HEK293 (cell line): ENCODE results near the gene OR2K2.

ENCODE experiments used
- CTCF ChIA-PET: fragments of 350-600 bp; formaldehyde crosslinking; extraction: SDS; loops from one replicate; lab custom pipeline; 2021; ENCODE audit warnings: antibody characterized with exemption; lab: Yijun Ruan, JAX
- POLR2A ChIA-PET: fragments of 300-600 bp; formaldehyde crosslinking; extraction: SDS; loops from one replicate; lab custom pipeline; 2020; ENCODE audit warnings: antibody characterized with exemption, inconsistent platforms; lab: Yijun Ruan, JAX
- H3K27ac ChIP-seq: fragments of 200-500 bp; sonication (Bioruptor generic); 2 replicates; pipeline ENCODE4 v1.5.1; 2014; ENCODE audit warnings: low read depth, low read length, control low read depth, inconsistent platforms; ENCODE audit errors: extremely low read depth
- H3K36me3 ChIP-seq, 2 experiments: fragments of 200-500 bp in 1 of 2; sonication (Bioruptor generic) in 1 of 2; 1 replicate in 1 of 2; 2 replicates in 1 of 2; pipeline ENCODE4 v1.5.1; 2014 to 2017; ENCODE audit warnings: inconsistent platforms in 2 of 2, low read length in 2 of 2; ENCODE audit not compliant: control insufficient read depth in 2 of 2, insufficient read depth in 1 of 2
- H3K4me1 ChIP-seq: fragments of 200-500 bp; sonication (Bioruptor generic); 2 replicates; pipeline ENCODE4 v1.5.1; 2014; ENCODE audit warnings: mild to moderate bottlenecking, low read length, inconsistent platforms; ENCODE audit not compliant: control insufficient read depth, insufficient read depth
- H3K4me3 ChIP-seq: 2 replicates; pipeline ENCODE4 v1.5.1; 2011; ENCODE audit warnings: low read depth, mild to moderate bottlenecking, control low read depth, low read length, moderate library complexity
- H3K9me3 ChIP-seq: fragments of 200-500 bp; sonication (Bioruptor generic); 2 replicates; pipeline ENCODE4 v1.5.1; 2014; ENCODE audit warnings: low read depth, low read length, inconsistent platforms; ENCODE audit not compliant: control insufficient read depth, insufficient read depth
- GLIS1 ChIP-seq: fragments of 450-650 bp; formaldehyde crosslinking; IDR thresholded peaks from 2 replicates; pipeline ENCODE4 v1.5.1; 2016; ENCODE audit warnings: missing biosample characterization, missing genetic modification characterization
- HOXA7 ChIP-seq: sonication (generic); formaldehyde crosslinking; IDR thresholded peaks from 2 replicates; pipeline ENCODE4 v1.8.1; 2022; ENCODE audit warnings: missing genetic modification reagents, borderline replicate concordance
- KLF8 ChIP-seq: fragments of 450-650 bp; formaldehyde crosslinking; IDR thresholded peaks from 2 replicates; pipeline ENCODE4 v1.5.1; 2016; ENCODE audit warnings: missing biosample characterization, missing genetic modification characterization
- RBAK ChIP-seq: fragments of 450-650 bp; formaldehyde crosslinking; IDR thresholded peaks from 2 replicates; pipeline ENCODE4 v1.5.1; 2016; ENCODE audit warnings: missing biosample characterization, missing genetic modification characterization
- REPIN1 ChIP-seq: fragments of 450-650 bp; formaldehyde crosslinking; IDR thresholded peaks from 2 replicates; pipeline ENCODE4 v1.5.1; 2017; ENCODE audit warnings: missing biosample characterization, missing genetic modification characterization, low read depth
- SP3 ChIP-seq: fragments of 450-650 bp; formaldehyde crosslinking; IDR thresholded peaks from 2 replicates; pipeline ENCODE4 v1.5.1; 2016; ENCODE audit warnings: missing biosample characterization, missing genetic modification characterization
- WT1 ChIP-seq: fragments of 450-650 bp; formaldehyde crosslinking; IDR thresholded peaks from 2 replicates; pipeline ENCODE4 v1.5.1; 2016; ENCODE audit warnings: missing biosample characterization, missing genetic modification characterization
- YY1 ChIP-seq: fragments of 450-650 bp; formaldehyde crosslinking; IDR thresholded peaks from 2 replicates; pipeline ENCODE4 v1.5.1; 2018; ENCODE audit warnings: missing biosample characterization, missing genetic modification characterization
- ZIC2 ChIP-seq: fragments of 450-650 bp; formaldehyde crosslinking; IDR thresholded peaks from 2 replicates; pipeline ENCODE4 v1.5.1; 2016; ENCODE audit warnings: missing biosample characterization, missing genetic modification characterization
- ZNF121 ChIP-seq: fragments of 450-650 bp; formaldehyde crosslinking; IDR thresholded peaks from 2 replicates; pipeline ENCODE4 v1.5.1; 2016; ENCODE audit warnings: missing biosample characterization, missing genetic modification characterization
- ZNF169 ChIP-seq: fragments of 450-650 bp; formaldehyde crosslinking; IDR thresholded peaks from 2 replicates; pipeline ENCODE4 v1.5.1; 2016; ENCODE audit warnings: missing biosample characterization, missing genetic modification characterization
- ZNF19 ChIP-seq: fragments of 450-650 bp; formaldehyde crosslinking; IDR thresholded peaks from 2 replicates; pipeline ENCODE4; 2016; ENCODE audit warnings: missing biosample characterization, missing genetic modification characterization, low read depth
- ZNF248 ChIP-seq: fragments of 450-650 bp; formaldehyde crosslinking; IDR thresholded peaks from 2 replicates; pipeline ENCODE4 v1.5.1; 2017; ENCODE audit warnings: missing biosample characterization, missing genetic modification characterization
- ZNF335 ChIP-seq: fragments of 450-650 bp; formaldehyde crosslinking; conservative IDR thresholded peaks from 2 replicates; pipeline ENCODE4 v1.5.1; 2016; ENCODE audit warnings: missing biosample characterization, missing genetic modification characterization
- ZNF341 ChIP-seq: fragments of 450-650 bp; formaldehyde crosslinking; IDR thresholded peaks from 2 replicates; pipeline ENCODE4; 2016; ENCODE audit warnings: low read depth, missing biosample characterization, missing genetic modification characterization
- ZNF350 ChIP-seq: fragments of 450-650 bp; formaldehyde crosslinking; IDR thresholded peaks from 2 replicates; pipeline ENCODE4 v1.5.0; 2017; ENCODE audit warnings: missing biosample characterization, mild to moderate bottlenecking, missing genetic modification characterization
- ZNF544 ChIP-seq: fragments of 450-650 bp; formaldehyde crosslinking; IDR thresholded peaks from 2 replicates; pipeline ENCODE4 v1.5.0; 2017; ENCODE audit warnings: missing biosample characterization, missing genetic modification characterization
- ZNF549 ChIP-seq: fragments of 450-650 bp; IDR thresholded peaks from 2 replicates; pipeline ENCODE4 v1.5.1; 2018; ENCODE audit warnings: missing biosample characterization, missing genetic modification characterization, mild to moderate bottlenecking, inconsistent platforms, moderate library complexity
- ZNF776 ChIP-seq: fragments of 450-650 bp; formaldehyde crosslinking; IDR thresholded peaks from 2 replicates; pipeline ENCODE4 v1.5.0; 2017; ENCODE audit warnings: missing biosample characterization, missing genetic modification characterization, borderline replicate concordance
- ZNF785 ChIP-seq: fragments of 450-650 bp; formaldehyde crosslinking; IDR thresholded peaks from 2 replicates; pipeline ENCODE4 v1.5.1; 2016; ENCODE audit warnings: missing biosample characterization, missing genetic modification characterization
- TF ChIP-seq, protein P1 (sequence below): fragments of 450-650 bp; formaldehyde crosslinking; IDR thresholded peaks from 2 replicates; pipeline ENCODE4 v1.5.1; 2016; ENCODE audit warnings: missing biosample characterization, missing genetic modification characterization, borderline replicate concordance
- TF ChIP-seq, protein P2 (sequence below): fragments of 450-650 bp; formaldehyde crosslinking; IDR thresholded peaks from 2 replicates; pipeline ENCODE4 v1.5.1; 2017; ENCODE audit warnings: missing biosample characterization, missing genetic modification characterization
- TF ChIP-seq, protein P3 (sequence below): fragments of 450-650 bp; formaldehyde crosslinking; IDR thresholded peaks from 2 replicates; pipeline ENCODE4; 2016; ENCODE audit warnings: missing biosample characterization, missing genetic modification characterization

OR2K2 gene, protein sequence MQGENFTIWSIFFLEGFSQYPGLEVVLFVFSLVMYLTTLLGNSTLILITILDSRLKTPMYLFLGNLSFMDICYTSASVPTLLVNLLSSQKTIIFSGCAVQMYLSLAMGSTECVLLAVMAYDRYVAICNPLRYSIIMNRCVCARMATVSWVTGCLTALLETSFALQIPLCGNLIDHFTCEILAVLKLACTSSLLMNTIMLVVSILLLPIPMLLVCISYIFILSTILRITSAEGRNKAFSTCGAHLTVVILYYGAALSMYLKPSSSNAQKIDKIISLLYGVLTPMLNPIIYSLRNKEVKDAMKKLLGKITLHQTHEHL

DNA sequence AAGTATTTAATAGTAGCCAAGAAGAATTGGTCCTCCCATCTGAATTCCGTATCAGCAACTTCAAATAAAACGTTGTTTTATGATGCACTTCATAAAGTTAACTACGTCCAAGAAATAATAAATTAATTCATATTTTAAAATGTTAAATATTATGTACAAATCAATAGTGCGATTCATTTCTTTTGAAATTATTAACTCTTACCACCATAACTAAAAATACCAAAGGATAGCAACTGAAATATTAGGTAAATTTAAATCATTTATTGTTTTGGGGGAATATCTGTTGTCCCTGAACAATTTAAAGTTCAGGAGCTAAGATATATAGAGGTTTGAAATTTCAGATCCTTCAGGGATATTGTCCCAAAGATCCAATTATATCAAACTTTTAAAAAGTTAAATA is at the start of gene OR2K2:
Gene OR2K2 (minus strand): TSS at position 101 of the 400 bp plus-strand sequence. CDS start 1,791 bp downstream, outside the sequence.
- Histone ChIP-seq H3K4me1 (no peaks in the 10 kb centered on the region), H3K36me3 (no peaks in the 10 kb centered on the region), H3K4me3 (no peak within 1 kb of the TSS), H3K27ac (no peak within 1 kb of the TSS), H3K9me3 (no peaks in the 10 kb centered on the region)
- POLR2A ChIA-PET: no interaction called here
- TF ChIP-seq YY1 (tag by site-specific recombination) (no peak), ZNF169 (tag by site-specific recombination) (no peak), ZNF19 (no peak), HOXA7 (CRISPR knock-in tag) (no peak), KLF8 (tag by site-specific recombination) (no peak), ZNF121 (tag by site-specific recombination) (no peak), ZNF549 (tag by site-specific recombination) (no peak), ZNF341 (no peak), ZNF350 (tag by site-specific recombination) (no peak)
- CTCF ChIA-PET: no interaction called here

DNA sequence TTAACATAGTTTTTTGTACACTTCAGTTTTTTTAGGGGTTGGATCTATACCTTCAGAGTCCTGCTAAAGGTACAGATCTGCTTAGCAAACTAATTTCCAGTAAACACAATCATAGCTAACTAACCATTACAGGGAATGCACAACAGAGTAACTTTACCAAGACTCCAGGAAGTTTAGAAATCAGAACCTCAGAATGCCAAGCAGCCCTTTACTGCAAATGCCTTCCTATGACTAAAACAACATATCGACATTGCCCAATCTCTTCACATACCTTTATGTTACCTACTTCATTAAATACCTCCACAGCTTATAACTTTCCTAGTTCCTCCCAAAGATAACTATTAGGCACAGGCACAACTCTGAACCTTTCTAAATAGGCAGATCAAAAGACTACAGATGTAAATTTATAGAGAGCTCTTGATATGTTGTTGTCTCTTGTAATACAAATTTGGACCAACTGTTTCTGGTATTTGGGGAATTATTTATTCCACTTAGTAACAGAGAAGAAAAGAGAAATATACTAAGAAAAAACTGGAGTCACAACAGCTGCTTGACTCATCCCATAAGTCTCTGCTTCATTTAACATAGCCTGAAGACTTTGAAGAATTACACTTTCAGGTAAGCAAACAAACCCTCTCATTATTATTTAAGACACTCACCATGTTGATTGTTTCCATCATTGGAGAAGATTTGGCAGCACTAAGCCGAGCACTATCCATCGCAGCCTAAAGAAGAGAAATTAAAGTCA is 46.0 kb upstream of the OR2K2 start:
- H3K27ac ChIP-seq: no peak overlapping the region
- no peaks in the 10 kb centered on the region for H3K9me3 ChIP-seq
- H3K4me1 ChIP-seq: no peaks in the 10 kb centered on the region
- H3K4me3 ChIP-seq: no peak overlapping the region
- ChIA-PET POLR2A (no interaction called here), CTCF (interaction anchor here (1.0 to 1.6 kb wide), 2 partner anchors 25 to 30 kb away, joined by 3 to 4 read pairs; no protein-coding TSS in a partner anchor)
- H3K36me3 ChIP-seq: peaks cover 12 to 81% of the 10 kb centered on the region in 2 experiments; a peak in 2 of 3 replicates
- TF ChIP-seq ZNF248 (no peak), SP3 (tag by site-specific recombination) (no peak), ZNF544 (tag by site-specific recombination) (no peak), ZNF19 (no peak), WT1 (no peak), ZNF341 (no peak), GLIS1 (no peak)
- TF ChIP-seq, protein P1, sequence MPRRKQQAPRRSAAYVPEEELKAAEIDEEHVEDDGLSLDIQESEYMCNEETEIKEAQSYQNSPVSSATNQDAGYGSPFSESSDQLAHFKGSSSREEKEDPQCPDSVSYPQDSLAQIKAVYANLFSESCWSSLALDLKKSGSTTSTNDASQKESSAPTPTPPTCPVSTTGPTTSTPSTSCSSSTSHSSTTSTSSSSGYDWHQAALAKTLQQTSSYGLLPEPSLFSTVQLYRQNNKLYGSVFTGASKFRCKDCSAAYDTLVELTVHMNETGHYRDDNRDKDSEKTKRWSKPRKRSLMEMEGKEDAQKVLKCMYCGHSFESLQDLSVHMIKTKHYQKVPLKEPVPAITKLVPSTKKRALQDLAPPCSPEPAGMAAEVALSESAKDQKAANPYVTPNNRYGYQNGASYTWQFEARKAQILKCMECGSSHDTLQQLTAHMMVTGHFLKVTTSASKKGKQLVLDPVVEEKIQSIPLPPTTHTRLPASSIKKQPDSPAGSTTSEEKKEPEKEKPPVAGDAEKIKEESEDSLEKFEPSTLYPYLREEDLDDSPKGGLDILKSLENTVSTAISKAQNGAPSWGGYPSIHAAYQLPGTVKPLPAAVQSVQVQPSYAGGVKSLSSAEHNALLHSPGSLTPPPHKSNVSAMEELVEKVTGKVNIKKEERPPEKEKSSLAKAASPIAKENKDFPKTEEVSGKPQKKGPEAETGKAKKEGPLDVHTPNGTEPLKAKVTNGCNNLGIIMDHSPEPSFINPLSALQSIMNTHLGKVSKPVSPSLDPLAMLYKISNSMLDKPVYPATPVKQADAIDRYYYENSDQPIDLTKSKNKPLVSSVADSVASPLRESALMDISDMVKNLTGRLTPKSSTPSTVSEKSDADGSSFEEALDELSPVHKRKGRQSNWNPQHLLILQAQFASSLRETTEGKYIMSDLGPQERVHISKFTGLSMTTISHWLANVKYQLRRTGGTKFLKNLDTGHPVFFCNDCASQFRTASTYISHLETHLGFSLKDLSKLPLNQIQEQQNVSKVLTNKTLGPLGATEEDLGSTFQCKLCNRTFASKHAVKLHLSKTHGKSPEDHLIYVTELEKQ (tag by site-specific recombination): no peak

DNA sequence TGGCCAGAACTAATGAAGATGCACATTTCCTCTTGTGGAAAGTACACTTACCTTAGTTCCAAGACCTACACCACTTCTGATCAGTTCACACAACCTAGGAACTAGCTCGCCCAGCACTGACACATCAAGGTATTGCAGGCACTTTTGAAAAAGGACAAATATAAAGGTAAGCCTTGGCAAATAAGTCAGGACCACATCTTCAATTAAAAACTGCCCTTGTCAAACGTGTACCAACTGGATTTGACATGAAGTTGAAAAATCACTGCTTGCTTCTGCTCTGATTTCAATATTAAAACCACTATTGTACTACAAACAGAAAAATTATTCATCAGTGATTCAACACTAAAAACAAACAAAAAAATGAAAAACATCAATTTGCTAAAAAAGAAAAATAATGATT is 45.0 kb upstream of the OR2K2 start:
- no peak overlapping the region for H3K4me3 ChIP-seq
- no peaks in the 10 kb centered on the region for H3K4me1 ChIP-seq
- TF ChIP-seq ZNF785 (tag by site-specific recombination) (no peak), REPIN1 (tag by site-specific recombination) (no peak), ZIC2 (no peak), ZNF776 (tag by site-specific recombination) (no peak), RBAK (no peak), ZNF335 (tag by site-specific recombination) (no peak)
- TF ChIP-seq, protein P2, sequence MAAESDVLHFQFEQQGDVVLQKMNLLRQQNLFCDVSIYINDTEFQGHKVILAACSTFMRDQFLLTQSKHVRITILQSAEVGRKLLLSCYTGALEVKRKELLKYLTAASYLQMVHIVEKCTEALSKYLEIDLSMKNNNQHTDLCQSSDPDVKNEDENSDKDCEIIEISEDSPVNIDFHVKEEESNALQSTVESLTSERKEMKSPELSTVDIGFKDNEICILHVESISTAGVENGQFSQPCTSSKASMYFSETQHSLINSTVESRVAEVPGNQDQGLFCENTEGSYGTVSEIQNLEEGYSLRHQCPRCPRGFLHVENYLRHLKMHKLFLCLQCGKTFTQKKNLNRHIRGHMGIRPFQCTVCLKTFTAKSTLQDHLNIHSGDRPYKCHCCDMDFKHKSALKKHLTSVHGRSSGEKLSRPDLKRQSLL (tag by site-specific recombination): no peak
- TF ChIP-seq, protein P3, sequence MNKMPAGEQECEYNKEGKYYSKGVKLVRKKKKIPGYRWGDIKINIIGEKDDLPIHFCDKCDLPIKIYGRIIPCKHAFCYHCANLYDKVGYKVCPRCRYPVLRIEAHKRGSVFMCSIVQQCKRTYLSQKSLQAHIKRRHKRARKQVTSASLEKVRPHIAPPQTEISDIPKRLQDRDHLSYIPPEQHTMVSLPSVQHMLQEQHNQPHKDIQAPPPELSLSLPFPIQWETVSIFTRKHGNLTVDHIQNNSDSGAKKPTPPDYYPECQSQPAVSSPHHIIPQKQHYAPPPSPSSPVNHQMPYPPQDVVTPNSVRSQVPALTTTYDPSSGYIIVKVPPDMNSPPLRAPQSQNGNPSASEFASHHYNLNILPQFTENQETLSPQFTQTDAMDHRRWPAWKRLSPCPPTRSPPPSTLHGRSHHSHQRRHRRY (tag by site-specific recombination): no peak
- ChIA-PET POLR2A (no interaction called here), CTCF (interaction anchor here (1.6 kb wide), 1 partner anchor 26 kb away, joined by 4 read pairs; no protein-coding TSS in a partner anchor)
- peaks cover 12 to 81% of the 10 kb centered on the region in 2 experiments; a peak in 2 of 3 replicates for H3K36me3 ChIP-seq
- no peaks in the 10 kb centered on the region for H3K9me3 ChIP-seq
- no peak overlapping the region for H3K27ac ChIP-seq
